ENCODE data around the gene NOD2. TPM values are rescaled to one million over a fixed set of nuclear protein-coding genes. Genes with fewer than 3 reads are reported as not detected.
A peak's percentile ranks its signal among the peaks of the same experiment; 100 is the strongest.

Gene NOD2
- total and polyA plus RNA-seq, 2 of the 13 experiments (the other 11 are each of a cell fraction or from before 2014, with no cell fraction given), result 0.27 to 0.81 TPM

DNA sequence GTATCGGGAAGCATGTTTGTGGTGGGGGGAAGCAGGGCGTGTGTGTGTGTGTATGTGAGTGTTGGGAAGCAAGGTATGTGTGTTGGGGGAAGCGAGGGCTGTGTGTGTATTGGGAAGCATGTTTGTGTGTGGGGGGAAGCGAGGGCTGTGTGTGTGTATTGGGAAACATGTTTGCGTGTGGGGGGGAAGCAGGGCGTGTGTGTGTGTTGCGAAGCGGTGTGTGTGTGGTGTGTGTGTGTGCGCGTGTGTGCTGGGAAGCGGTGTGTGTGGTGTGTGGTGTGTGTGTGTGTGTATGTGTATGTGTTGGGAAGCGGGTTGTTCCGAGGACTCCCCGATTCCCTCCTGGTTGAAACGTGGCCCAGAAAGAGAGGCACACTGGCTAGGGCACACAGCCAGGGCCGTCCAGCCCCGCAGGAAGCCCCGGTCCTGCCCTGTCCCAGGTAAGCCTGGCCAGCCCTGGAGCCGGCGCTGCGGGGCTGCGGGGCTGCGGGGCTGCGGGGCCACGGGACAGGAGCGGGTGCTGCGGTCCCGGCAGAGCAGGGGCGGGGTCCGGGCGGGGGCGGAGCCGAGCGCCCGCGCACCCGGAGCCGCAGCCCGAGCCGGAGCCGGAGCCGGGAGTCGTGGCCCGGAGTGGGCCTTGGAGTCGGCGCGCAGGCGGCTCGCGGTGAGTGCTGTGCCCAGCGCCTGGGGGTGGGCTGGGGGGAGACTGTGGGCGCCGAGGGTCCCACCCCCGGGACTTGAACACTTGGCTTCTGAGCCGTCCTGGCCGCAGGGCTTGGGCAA lies at the start of gene NOD2 (continued):
- TF ChIP-seq RARG (CRISPR knock-in tag; IDR thresholded peaks at IDR 0.05; ENCODE audit: low read depth) (no peak), FLYWCH1 (CRISPR knock-in tag; IDR thresholded peaks at IDR 0.05) (0 out of 2 replicates have a peak, but pooled peaks have one; percentile 41), NR2F1 (CRISPR knock-in tag; IDR thresholded peaks at IDR 0.05) (no peak), AHR (CRISPR knock-in tag; IDR thresholded peaks at IDR 0.05) (no peak), SP140L (CRISPR knock-in tag; IDR thresholded peaks at IDR 0.05; ENCODE audit: borderline replicate concordance) (no peak), JUNB (CRISPR knock-in tag; IDR thresholded peaks at IDR 0.05; ENCODE audit: borderline replicate concordance) (no peak), REST (IDR thresholded peaks at IDR 0.05; ENCODE audit: borderline replicate concordance in 1 of 2, low read depth in 1 of 2, low read length in 2 of 2) (no peak), FUBP1 (CRISPR knock-in tag; IDR thresholded peaks at IDR 0.05; ENCODE audit: borderline replicate concordance) (no peak), ZMYM3 (CRISPR knock-in tag; IDR thresholded peaks at IDR 0.05) (0 out of 2 replicates have a peak, but pooled peaks have one; percentile 8), CHD4 (IDR thresholded peaks at IDR 0.05; ENCODE audit: borderline replicate concordance, low read length) (no peak), ZZZ3 (CRISPR knock-in tag; IDR thresholded peaks at IDR 0.05; ENCODE audit: borderline replicate concordance) (no peak), ZNF891 (CRISPR knock-in tag; IDR thresholded peaks at IDR 0.05) (no peak), HMG20B (CRISPR knock-in tag; conservative IDR thresholded peaks at IDR 0.05) (no peak), GATA4 (IDR thresholded peaks at IDR 0.05; ENCODE audit: borderline replicate concordance, low read depth) (no peak), GTF2F1 (IDR thresholded peaks at IDR 0.05; ENCODE audit: low read length) (no peak), ZNF704 (CRISPR knock-in tag; IDR thresholded peaks at IDR 0.05; ENCODE audit: borderline replicate concordance) (no peak), ZNF367 (CRISPR knock-in tag; IDR thresholded peaks at IDR 0.05; ENCODE audit: borderline replicate concordance) (no peak), GABPA (IDR thresholded peaks at IDR 0.05; ENCODE audit: low read depth, low read length) (no peak), GABPA (CRISPR knock-in tag; IDR thresholded peaks at IDR 0.05; ENCODE audit: low read depth) (no peak), ZNF264 (CRISPR knock-in tag; IDR thresholded peaks at IDR 0.05) (no peak), ZKSCAN8 (CRISPR knock-in tag; IDR thresholded peaks at IDR 0.05; ENCODE audit: borderline replicate concordance) (no peak)
- TF ChIP-seq, protein P1, sequence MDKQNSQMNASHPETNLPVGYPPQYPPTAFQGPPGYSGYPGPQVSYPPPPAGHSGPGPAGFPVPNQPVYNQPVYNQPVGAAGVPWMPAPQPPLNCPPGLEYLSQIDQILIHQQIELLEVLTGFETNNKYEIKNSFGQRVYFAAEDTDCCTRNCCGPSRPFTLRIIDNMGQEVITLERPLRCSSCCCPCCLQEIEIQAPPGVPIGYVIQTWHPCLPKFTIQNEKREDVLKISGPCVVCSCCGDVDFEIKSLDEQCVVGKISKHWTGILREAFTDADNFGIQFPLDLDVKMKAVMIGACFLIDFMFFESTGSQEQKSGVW (CRISPR knock-in tag; IDR thresholded peaks at IDR 0.05; ENCODE audit: borderline replicate concordance), result no peak

Measured in HepG2 (cell line).